ENCODE results near the gene VENTX.
A peak's percentile ranks its signal among the peaks of the same experiment; 100 is the strongest.

VENTX gene

GRCh38 chr10:133271521-133272300 lies 34.1 kb downstream of the VENTX start:
- no peak for DNase-seq (ENCODE audit: low spot score)
- TF ChIP-seq CTCF (IDR thresholded peaks at IDR 0.05; ENCODE audit: extremely low read depth, missing control alignments), result no peak

- TF ChIP-seq CTCF (IDR thresholded peaks at IDR 0.05; ENCODE audit: extremely low read depth, missing control alignments), result no peak
- no peak for DNase-seq (ENCODE audit: low spot score)
Measured at GRCh38 chr10:133272301-133272963, 34.8 kb downstream of the VENTX start.

- no peak for DNase-seq (ENCODE audit: low spot score)
- no peak for TF ChIP-seq CTCF (IDR thresholded peaks at IDR 0.05; ENCODE audit: extremely low read depth, missing control alignments)
Measured at GRCh38 chr10:133272964-133273420, 35.3 kb downstream of the VENTX start.

- DNase-seq (ENCODE audit: low spot score), result no peak
Measured at GRCh38 chr10:133273534-133274143, 36.0 kb downstream of the VENTX start.

GRCh38 chr10:133274751-133275683 lies 37.4 kb downstream of the VENTX start:
- TF ChIP-seq CTCF (IDR thresholded peaks at IDR 0.05; ENCODE audit: extremely low read depth, missing control alignments), result no peak

More at GRCh38 chr10:133273534-133274143, 36.0 kb downstream of the VENTX start:
- no peak for TF ChIP-seq CTCF (IDR thresholded peaks at IDR 0.05; ENCODE audit: extremely low read depth, missing control alignments)

GRCh38 chr10:133275684-133276092 lies 38.0 kb downstream of the VENTX start:
- TF ChIP-seq CTCF (IDR thresholded peaks at IDR 0.05; ENCODE audit: extremely low read depth, missing control alignments), result peak; percentile 42
- DNase-seq (ENCODE audit: low spot score), result peak; percentile 80

More at GRCh38 chr10:133274751-133275683, 37.4 kb downstream of the VENTX start:
- peak; percentile 93 for DNase-seq (ENCODE audit: low spot score)

All from GM20000 (cell line).